HK-2 (cell line): Measurements from ENCODE around the gene YTHDC2.
"Not testable (repeated sequence)": the region's sequence is repeated elsewhere in the genome, so short reads cannot be mapped to it uniquely, and the experiment has no call there.

Experiments
- DNase-seq: peaks from one replicate; pipeline ENCODE4 v3.0.0-alpha.2; 2018; ENCODE audit not compliant: unreplicated experiment

YTHDC2 gene

GRCh38 chr5:113603246-113603645, 89.8 kb downstream of the YTHDC2 start:
- DNase-seq = not testable (repeated sequence)

- DNase-seq = peak; percentile 22
Measured at GRCh38 chr5:113606298-113607134, 93.0 kb downstream of the YTHDC2 start.

GRCh38 chr5:113607361-113607760, 93.9 kb downstream of the YTHDC2 start:
- DNase-seq = no peak

- no peak for DNase-seq
Measured at GRCh38 chr5:113608113-113608596, 94.7 kb downstream of the YTHDC2 start.

DNA sequence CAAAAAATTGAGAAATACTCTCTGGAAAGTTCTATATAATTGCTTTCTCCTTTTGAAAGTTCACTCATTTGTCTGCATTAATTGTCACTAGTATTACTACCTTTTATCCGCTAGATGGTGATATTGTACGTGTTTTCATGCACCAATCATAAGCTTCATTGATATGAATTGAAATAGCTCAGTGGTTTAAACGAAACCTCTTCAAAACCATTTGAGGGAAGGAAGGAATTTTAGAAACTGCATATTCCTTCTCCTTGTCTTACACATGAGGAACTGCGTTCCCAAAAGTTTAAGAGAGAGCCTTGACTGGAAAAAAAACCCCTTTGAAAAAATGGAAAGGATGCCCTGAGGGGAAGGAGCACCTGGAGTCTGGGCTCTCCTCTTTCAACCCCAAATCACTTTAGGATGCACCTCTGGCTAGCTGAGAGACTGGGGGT, 98.6 kb downstream of the YTHDC2 start:
- no peak for DNase-seq

- DNase-seq = no peak
Measured at GRCh38 chr5:113614191-113614590, 100.7 kb downstream of the YTHDC2 start.

GRCh38 chr5:113615708-113616107, 102.2 kb downstream of the YTHDC2 start:
- DNase-seq = no peak

- no peak for DNase-seq
Measured at GRCh38 chr5:113617191-113617796, 103.8 kb downstream of the YTHDC2 start.

DNA sequence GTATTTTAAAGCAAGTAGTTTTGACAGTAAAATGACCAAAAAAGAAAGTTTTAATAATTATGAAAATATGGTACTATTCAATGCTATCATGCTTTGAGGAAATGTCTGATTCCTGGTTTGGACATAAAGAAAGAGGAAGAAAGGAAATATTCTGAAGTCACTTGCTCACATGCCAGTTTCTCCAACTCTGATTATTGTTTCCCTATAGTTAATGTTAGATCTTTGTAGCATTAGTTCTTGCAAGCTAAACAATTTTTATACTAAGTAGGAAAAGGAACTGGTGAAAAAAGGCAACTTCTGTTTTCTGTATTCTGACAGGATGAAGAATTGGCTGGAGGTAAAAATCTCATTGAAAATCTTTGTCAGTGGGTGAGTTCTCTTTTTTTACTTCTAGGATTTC, 119.5 kb downstream of the YTHDC2 start:
- no peak for DNase-seq

- no peak for DNase-seq
Measured at GRCh38 chr5:113634957-113635356, 121.5 kb downstream of the YTHDC2 start.

- DNase-seq = no peak
Measured at GRCh38 chr5:113641715-113642114, 128.2 kb downstream of the YTHDC2 start.
